AG04450 (cell line): ENCODE results near the gene CCR3. TPM values are rescaled to one million over a fixed set of nuclear protein-coding genes. Genes with fewer than 3 reads are reported as not detected.

Experiments
- CTCF ChIA-PET: fragments of 300-600, 350-600 bp; formaldehyde crosslinking; extraction: SDS; loops from one replicate; lab custom pipeline; 2022; ENCODE audit warnings: antibody characterized with exemption, inconsistent platforms; lab: Charles Lee
- POLR2A ChIA-PET: fragments of 350-600 bp; formaldehyde crosslinking; extraction: SDS; loops from one replicate; lab custom pipeline; 2021; ENCODE audit warnings: antibody characterized with exemption, inconsistent platforms; lab: Yijun Ruan, JAX
- DNase-seq: peaks from one replicate; pipeline ENCODE4 v3.0.0-alpha.2; 2011; ENCODE audit warnings: low read depth, low spot score
- H3K27ac ChIP-seq: one replicate; pipeline ENCODE4 v1.5.1; 2012; ENCODE audit warnings: low read depth, low read length, control low read depth
- H3K27me3 ChIP-seq: one replicate; pipeline ENCODE4 v1.6.0; 2012; ENCODE audit warnings: low read length; ENCODE audit not compliant: control insufficient read depth, insufficient read depth
- H3K4me3 ChIP-seq: 2 replicates; pipeline ENCODE4 v1.5.1; 2011; ENCODE audit warnings: mild to moderate bottlenecking, low read depth, low read length, control low read depth
- H3K9me3 ChIP-seq: 2 replicates; pipeline ENCODE4 v1.5.1; 2012; ENCODE audit warnings: low read length; ENCODE audit not compliant: control insufficient read depth, insufficient read depth
- CTCF ChIP-seq: IDR thresholded peaks from 2 replicates; pipeline ENCODE4 v1.5.1; 2011; ENCODE audit warnings: low read depth, low read length, control low read depth, inconsistent platforms
- polyA plus RNA-seq: library from polyadenylated mRNA; depleted of rRNA; stranded (reverse); fragments of >200 nt; gene quantifications from 2 replicates; pipeline ENCODE4 v1.2.3, GENCODE V29; 2011

CCR3 gene
- polyA plus RNA-seq, 1 experiment: not detected

GRCh38 chr3:46261926-46262594 is 19.8 kb downstream of the CCR3 start:
- H3K27me3 ChIP-seq: no peaks in the 10 kb centered on the region
- no peak overlapping the region for H3K4me3 ChIP-seq
- no peaks in the 10 kb centered on the region for H3K9me3 ChIP-seq
- H3K27ac ChIP-seq: no peak overlapping the region
- DNase-seq: no peak
- TF ChIP-seq CTCF: no peak
- POLR2A ChIA-PET: no interaction called here
- CTCF ChIA-PET: no interaction called here

GRCh38 chr3:46264002-46264401 is 21.7 kb downstream of the CCR3 start:
- POLR2A ChIA-PET: interaction anchor here (0.6 kb wide), 1 partner anchor 160 kb away, joined by 3 read pairs; no protein-coding TSS in a partner anchor
- CTCF ChIA-PET: no interaction called here

GRCh38 chr3:46266598-46266997 is 24.3 kb downstream of the CCR3 start:
- DNase-seq: no peak
- H3K27ac ChIP-seq: no peak overlapping the region
- H3K27me3 ChIP-seq: peaks cover 3% of the 10 kb centered on the region
- CTCF ChIA-PET: interaction anchor here (0.9 kb wide), 1 partner anchor 24 kb away, joined by 4 read pairs; the partner anchor contains the start of gene CCR3
- no peaks in the 10 kb centered on the region for H3K9me3 ChIP-seq
- no peak for TF ChIP-seq CTCF
- H3K4me3 ChIP-seq: no peak overlapping the region
- POLR2A ChIA-PET: no interaction called here

More at GRCh38 chr3:46264002-46264401, 21.7 kb downstream of the CCR3 start:
- H3K27me3 ChIP-seq: no peaks in the 10 kb centered on the region
- DNase-seq: no peak
- no peak overlapping the region for H3K4me3 ChIP-seq
- no peaks in the 10 kb centered on the region for H3K9me3 ChIP-seq
- no peak for TF ChIP-seq CTCF
- no peak overlapping the region for H3K27ac ChIP-seq

- TF ChIP-seq CTCF: no peak
- ChIA-PET CTCF (no interaction called here), POLR2A (no interaction called here)
Observed at GRCh38 chr3:46269556-46269955, 27.3 kb downstream of the CCR3 start.

GRCh38 chr3:46270474-46270873 is 28.2 kb downstream of the CCR3 start:
- ChIA-PET POLR2A (no interaction called here), CTCF (no interaction called here)
- H3K27ac ChIP-seq: no peak overlapping the region
- no peaks in the 10 kb centered on the region for H3K9me3 ChIP-seq
- no peak for DNase-seq
- H3K27me3 ChIP-seq: peaks cover 9% of the 10 kb centered on the region
- no peak overlapping the region for H3K4me3 ChIP-seq
- TF ChIP-seq CTCF: no peak

More at GRCh38 chr3:46269556-46269955, 27.3 kb downstream of the CCR3 start:
- no peak overlapping the region for H3K4me3 ChIP-seq
- no peaks in the 10 kb centered on the region for H3K9me3 ChIP-seq
- no peak overlapping the region for H3K27ac ChIP-seq
- H3K27me3 ChIP-seq: peaks cover 9% of the 10 kb centered on the region
- DNase-seq: no peak
